ENCODE measurements around the gene NGF.
"Not testable (repeated sequence)": the region's sequence is repeated elsewhere in the genome, so short reads cannot be mapped to it uniquely, and the experiment has no call there.

NGF gene

DNA sequence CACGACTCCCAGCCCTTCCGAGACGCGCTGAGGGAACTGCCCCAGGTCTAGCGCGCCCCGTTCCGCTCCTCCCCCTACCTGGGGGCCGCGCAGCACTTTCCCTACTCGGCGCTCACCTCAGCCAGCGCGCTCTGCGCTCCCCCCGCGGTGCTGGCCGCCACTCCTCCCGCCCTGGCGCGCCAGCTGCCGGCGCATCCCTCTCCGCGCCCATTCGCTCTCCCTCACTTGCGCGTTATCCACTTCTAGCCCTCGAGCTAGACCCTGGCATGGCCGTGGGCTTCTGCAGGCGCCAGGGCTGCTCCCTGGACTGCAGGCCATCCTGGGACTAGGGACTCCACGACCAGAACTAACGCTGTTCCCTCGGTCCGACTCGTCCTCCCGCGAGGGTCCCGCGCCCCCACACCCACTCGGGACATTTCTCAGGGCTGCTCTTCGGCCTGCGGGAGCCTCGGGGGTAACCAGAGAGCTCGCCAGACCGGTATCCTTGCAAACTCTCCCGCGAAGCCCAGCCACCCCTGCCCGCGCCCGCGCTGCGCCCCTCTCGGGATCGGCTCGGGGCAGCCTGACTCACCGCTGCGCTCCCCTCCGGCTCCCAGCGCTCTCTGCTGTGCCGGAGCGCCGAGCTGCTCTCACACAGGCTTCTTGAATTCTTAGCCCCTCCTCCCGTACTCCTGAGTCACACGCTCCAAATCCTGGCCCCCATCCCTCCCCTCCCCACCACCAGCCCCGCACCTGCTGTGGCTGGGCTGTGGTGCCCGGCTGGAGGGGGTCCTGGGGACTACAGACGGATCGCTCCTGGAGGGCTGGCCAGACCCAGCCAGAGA, at the start of gene NGF:
NGF (minus strand) TSS at position 617 of the 824 bp plus-strand sequence. CDS start 51,454 bp downstream, outside the sequence.
- DNase-seq, result peak; percentile 13

DNA sequence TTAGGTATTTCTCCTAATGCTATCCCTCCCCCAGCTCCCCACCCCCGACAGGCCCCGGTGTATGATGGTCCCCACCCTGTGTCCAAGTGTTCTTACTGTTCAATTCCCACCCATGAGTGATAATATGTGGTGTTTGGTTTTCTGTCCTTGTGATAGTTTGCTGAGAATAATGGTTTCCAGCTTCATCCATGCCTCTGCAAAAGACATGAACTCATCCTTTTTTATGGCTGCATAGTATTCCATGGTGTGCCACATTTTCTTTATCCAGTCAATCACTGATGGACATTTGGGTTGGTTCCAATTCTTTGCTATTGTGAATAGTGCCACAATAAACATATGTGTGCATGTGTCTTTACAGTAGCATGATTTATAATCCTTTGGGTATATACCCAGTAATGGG, 45.4 kb upstream of the NGF start:
- not testable (repeated sequence) for DNase-seq

DNA sequence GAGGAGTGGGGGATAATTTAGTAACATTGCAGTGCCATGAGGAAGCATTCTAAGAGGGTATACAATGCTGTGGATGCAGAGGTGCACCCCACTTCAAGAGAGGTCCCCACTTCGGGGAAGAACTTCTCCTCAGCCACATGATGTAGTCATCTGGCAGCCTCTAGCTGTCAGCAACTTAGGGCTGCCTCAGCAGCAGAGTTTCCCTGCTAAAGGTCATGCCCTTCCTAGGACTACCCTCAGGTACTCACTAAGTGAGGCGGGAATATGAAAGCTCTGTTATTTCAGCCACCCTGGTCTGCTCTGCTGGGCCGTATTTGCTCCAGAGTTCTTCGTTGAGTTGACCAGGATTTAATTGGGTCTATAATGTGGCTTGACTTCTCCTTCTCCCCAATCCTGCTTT, 41.9 kb upstream of the NGF start:
- no peak for DNase-seq

DNA sequence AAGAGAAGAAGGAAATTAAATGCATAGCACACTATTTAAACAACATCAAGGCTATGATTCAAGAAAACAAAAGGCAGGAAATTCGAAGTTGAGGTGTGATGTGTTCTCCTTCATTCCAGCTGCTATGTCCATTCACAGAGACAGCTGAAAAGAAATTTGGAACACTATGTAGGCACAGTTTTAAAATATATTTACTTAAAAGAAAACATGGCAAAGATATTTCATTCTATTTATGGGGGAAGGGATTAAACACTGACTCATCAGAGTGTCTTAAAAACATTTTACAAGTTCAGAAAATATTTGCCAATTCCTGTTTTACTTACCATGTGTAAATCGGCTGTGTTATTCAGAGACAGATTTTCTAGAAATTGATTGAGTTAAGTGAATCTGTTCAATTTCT, 39.4 kb upstream of the NGF start:
- no peak for DNase-seq

DNA sequence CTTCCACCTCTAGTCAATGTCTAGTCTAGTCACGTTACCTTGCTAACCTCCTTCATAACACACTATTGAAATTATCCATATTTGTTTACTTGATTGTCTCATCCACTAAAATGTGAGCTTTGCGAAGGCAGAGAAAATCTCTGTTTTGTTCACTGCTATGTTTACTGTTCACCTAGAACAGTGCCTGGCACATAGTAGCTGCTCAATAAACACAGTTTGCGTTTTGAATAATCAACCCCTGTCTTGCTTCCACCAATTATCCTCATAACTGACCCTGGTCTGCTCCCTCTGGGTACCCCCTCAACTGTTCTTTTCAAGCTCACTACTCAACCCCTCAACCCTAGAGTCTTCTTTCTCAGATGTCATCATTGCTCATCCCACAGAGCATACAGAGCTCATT, 36.5 kb upstream of the NGF start:
- DNase-seq, result no peak

DNA sequence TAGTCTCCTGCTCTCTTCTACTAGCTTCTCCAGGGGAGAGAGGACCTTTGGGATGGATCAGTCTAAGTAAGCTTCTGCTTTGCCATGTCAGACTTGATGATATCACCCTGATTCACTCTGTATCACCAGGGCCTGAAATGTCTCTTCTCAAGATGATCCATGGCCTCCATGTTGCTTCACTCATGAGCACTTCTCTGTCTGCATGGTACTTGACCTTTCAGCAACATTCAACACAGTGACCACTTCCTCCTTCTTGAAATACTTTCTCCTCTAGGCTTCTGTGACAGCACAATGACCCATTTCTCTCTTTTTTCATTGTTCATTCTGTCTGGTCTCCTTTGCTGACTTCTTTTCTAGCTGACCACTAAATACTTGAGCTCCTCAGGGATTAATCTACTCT, 35.3 kb upstream of the NGF start:
- no peak for DNase-seq

DNA sequence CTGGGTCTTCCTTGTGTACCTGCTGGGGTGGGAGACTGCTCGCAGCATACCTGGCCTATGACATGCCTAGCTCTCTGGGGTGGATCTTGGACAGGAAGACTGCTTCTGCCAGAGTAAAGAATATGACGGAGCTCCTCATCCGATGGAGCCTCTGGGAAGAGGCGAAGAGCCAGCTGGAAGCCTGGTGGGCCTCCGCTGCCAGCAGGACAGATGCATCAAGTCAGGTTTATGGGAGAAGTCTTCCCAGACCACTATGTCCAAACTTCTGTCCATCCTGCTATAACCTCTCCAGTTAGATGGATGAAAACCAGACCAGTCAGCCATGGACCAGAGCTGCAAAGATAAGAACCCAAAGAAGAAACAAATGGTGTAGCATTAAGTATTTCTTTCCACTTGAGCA, 27.7 kb upstream of the NGF start:
- no peak for DNase-seq

DNA sequence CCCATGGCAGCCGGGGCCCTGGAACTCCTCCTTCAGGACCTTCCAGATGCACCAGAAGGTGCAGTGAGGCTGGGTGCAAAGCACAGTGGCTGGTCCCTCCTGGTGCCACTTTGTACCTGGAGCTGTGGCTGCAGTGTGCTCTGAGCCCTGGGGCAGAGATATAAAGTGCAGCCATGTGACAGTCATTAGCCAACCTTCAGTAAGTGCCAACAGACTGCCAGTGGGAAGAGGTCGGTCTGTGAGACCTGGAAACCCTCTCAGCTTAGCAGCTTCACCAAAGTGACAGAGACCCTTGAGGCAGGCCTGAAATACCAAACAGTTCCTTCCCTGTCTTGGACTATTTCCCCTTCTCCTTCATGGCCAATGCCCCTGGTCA, 26.7 kb upstream of the NGF start:
- no peak for DNase-seq

DNA sequence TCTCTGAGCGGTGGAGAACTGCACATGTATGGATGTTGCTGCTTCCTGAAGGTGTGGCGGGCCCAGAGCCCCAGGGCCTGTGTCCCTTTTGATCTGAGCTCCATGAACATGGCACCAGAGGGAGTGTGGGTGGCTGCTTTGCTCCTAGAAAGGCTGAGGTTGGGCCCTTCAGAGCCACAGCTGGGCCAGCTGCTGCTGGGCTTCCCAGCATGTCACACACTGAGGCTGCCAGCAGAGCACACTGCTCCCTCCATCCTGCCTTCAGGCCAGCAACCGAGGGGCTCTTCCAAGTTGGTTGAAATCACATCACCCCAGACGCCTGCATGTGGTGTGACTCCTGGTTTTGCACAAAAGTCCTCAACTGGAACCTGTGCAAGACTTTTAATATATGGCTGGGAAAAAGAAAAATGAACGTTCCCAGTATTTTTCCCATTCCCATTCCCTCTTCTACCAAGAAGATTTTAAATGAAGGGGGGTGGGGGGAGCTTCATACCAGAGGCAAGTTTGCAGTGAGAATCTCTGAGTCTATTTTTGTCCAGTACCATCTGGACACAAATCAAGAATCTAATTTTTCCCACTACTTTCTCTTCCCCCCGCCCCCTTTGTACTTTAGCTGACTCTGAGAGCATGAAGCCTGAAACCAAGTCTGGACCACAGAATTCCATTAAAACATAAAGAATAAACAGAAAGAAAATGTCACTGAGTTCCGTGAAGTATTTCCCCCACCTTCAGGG, 26.2 kb upstream of the NGF start:
- DNase-seq, result no peak

DNA sequence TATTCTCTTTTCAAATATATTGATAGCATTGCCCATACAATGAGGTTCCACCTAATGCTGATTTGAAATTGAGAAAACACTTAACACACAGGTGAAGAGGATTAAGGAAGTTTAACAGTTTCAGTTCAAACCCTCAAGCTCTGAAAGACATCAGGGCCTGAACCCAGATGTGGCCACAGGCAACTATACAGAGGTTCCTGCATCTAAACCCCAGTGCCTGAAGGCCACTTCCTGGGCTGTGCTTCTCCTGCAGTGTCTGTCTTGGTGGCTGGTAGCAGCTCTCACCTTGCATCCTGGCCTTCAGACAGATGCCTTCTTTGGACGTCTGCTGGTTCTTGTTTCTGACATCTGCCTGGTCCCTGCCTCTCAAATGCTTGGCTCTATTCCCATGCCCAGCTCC, 25.1 kb upstream of the NGF start:
- DNase-seq, result no peak

DNA sequence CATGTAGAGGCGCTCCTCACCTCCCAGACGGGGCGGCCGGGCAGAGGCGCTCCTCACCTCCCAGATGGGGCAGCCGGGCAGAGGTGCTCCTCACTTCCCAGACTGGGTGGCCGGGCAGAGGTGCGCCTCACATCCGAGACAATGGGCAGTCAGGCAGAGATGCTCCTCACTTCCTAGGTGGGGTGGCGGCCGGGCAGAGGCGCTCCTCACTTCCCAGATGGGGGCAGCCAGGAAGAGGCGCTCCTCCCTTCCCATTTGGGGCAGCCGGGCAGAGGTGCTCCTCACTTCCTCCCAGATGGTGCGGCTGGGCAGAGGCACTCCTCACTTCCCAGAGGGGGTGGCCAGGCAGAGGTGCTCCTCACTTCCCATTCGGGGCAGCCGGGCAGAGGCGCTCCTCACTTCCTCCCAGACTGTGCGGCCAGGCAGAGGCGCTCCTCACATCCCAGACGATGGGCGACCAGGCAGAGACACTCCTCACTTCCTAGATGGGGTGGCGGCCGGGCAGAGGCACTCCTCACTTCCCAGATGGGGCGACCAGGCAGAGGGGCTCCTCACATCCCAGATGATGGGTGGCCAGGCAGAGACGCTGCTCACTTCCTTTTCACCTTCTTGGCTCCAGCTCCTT, 22.6 kb upstream of the NGF start:
- DNase-seq, result not testable (repeated sequence)

DNA sequence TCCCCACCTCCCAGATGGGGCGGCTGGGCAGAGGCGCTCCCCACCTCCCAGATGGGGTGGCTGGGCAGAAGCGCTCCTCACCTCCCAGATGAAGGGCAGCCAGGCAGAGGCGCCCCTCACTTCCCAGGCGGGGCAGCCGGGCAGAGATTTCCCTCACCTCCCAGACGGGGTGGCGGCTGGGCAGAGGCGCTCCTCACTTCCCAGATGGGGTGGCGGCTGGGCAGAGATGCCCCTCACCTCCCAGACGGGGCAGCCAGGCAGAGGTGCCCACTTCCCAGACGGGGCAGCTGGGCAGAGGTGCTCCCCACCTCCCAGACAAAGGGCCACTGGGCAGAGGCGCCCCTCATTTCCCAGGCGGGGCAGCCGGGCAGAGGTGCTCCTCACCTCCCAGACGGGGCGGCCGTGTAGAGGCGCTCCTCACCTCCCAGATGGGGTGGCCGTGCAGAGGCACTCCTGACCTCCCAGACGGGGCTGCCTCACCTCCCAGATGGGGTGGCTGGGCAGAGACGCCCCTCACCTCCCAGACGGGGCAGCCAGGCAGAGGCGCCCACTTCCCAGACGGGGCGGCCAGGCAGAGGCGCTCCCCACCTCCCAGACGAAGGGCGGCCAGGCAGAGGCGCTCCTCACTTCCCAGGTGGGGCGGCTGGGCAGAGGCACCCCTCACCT, 21.9 kb upstream of the NGF start:
- not testable (repeated sequence) for DNase-seq

DNA sequence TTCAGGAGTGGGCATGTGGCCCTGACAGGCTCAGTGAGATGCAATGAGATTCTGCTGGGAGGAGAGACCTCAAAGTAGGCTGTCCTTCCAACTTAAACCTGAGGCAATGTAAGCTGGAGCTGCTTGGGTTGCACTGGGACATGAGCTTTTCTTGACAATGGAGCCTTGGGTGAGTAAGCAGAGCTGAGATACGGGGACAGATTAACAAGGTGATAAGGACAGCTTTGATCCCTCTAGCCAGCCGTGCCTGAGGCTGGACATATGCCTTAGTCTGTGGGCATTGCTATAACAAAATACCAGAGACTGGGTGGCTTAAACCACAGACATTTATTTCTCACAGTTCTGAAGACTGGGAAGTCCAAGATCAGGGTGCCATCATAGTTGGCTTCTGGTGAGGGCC, 18.3 kb upstream of the NGF start:
- DNase-seq, result no peak

DNA sequence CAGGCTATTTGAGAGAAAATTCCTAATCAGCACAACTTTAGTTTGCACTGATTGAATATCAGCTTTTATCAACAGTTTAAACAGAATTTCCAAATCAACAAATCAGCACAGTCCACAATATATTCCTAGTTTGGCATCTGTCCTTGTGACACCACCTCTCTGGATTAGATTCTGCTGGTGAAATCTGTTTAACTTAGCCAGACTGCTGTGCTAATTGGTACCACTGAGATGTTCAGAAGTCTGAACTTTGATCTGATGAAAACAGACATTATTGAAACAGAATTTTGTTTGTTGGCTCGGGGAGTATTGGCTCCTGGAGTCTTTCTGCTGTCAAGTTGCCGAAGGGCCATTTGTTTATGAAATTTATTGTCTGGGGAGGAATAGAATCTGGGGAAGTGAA, 17.0 kb upstream of the NGF start:
- no peak for DNase-seq

DNA sequence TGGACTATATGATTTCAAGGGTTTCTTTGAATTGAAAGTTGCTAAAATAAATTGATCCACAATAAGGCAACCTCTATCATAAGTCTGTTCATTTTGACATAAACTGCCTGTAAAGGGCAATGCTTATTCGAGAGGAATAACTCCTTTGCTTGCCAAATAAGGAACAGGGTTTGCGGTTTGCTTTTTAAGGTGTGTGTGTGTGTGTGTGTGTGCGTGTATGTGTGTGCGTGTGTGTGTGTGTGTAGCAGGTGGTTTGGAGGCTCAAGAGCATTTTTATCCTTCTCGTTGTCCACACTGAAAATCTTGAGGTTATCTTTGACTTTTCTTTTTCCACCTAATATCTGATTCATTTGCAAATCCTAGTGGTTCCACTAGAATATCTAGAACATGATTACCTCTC, 13.1 kb upstream of the NGF start:
- DNase-seq, result no peak

DNA sequence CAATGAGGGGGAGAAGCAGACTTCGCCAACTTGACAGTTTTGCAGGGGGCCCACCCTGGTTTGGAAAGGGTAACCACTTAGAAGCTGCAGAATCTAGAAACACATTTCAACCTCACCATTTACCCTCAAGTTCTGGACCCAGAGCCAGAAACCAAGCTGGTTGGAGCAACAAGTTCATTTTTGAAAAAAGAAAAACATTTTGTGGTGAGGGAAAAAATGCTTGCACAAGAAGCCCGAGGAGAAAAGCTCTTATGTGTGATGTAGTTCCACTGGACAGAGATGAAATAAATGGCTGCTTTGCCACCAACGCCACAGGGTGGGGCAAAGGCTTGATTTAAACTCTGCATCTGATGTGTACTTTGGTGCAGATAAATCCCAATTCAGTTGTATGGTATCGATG, 10.6 kb upstream of the NGF start:
- DNase-seq, result no peak

DNA sequence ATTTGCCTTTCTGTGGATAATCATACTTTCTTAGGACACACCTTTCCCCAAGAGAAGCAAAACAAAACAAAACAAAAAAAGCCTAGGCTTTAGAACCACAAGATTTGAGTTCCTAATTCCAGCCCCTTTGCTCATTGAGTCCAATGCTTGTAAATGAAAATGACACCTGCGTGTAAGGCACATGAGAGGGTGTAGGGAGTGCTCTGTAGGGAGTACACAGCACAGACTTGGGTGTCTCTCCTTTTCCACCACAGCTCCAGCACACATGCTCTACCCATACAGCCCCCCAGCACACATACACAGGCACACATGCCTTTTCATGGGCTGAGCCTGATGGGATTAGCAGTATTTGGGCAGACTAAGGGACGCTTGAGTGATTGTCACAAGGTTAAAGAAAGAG, 9.2 kb upstream of the NGF start:
- DNase-seq, result no peak

DNA sequence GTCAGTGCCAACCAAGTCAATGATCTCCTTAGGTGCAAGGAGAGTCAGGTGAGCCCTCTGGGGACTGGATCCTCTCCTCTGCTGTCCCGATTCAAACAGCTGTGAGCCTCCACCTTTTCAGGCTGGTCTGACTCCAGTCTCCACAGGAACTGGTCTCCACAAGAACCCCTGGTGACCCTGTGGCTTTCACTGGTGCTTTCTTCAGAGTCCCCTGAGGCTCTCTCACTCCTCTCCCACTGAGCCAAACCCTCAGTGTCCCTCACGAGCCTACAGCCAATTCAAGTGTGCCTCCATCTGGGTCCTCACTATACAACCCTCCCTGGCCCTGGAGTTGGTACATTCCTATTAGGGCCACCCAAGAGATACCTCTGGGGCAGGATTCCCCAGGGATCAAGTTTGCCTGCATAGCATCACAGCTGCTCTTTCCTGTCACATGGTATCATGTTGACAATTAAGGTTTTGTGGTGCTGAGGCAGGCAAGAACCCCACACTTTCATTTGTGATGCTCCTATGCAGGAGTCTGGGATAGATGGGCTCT, 5.2 kb upstream of the NGF start:
- no peak for DNase-seq

DNA sequence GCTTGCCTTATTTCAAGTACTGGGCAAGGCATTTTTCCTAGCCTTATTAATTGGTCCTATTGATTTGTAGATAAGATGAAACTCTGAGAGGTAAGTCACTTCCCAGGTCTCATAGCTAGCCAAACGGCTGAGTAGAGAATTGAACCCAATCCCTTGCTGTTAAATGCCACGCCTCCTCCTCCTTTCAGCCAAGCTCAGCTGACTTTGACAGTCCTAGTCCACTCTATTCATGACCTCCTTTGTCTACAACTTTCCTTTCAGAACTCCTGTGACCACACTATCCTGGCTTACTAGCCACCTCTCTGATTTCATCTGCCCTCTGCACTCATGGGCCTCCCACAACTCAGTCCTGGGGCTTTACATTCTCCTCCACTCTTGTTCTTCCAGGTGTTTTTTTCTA, 3.9 kb upstream of the NGF start:
- DNase-seq, result no peak

DNA sequence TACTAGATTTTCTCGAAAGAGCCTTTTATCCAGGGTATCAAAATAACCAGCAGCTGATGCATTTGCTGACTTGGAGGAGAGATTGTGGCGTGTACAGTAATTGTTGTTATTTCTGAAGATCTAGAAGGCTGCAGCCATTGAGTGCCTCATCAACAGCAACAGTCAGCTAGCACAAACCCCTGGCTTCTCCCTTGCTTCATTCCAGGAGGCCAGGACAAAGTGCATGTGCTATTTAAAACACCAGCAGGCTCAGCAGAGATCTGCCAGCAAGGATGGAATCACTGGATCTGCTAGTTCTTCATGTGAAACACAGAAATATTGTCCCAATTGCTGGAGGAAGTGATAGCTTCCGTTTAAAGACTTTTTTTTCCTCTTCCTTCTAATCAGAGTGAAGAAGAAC, 2.8 kb upstream of the NGF start:
- DNase-seq, result no peak

DNA sequence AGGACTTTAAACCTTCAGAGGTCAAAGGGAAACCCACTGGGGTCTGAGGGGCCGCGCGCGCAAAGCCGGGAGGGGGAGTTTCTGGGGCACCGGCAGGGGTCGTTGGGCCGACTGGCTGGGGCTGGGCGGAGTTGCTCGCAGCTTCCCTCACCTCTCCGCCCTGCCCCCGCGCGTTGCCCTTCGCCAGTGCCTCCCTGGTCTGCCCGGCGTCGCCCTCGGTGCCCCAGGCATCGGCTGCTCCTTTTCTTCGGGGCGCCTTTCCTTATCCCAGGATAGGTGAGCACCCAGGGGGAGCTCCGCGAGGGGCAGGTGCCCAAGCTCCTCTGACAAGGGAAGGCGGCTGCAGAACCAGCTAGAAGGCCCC, 390 bp upstream of the NGF start:
- DNase-seq, result no peak

DNA sequence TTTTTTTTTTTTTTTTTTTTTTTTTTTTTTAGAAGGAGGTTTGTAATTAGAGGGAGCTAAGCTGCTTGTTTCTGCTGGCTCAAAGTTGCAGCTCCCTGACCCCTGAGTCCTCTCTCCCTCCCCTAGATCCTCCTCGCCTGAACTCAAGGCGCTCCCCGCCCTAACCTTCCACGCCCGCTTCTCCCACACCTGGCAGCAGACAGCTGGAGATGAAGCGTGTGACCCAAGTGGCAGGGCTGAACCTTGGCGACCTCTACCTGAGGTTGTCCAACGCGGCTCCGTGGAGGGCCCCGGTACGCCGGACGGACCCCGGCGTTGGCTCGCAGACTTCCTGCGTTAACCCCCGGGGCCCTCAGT, 795 bp downstream of the NGF start:
- no peak for DNase-seq

DNA sequence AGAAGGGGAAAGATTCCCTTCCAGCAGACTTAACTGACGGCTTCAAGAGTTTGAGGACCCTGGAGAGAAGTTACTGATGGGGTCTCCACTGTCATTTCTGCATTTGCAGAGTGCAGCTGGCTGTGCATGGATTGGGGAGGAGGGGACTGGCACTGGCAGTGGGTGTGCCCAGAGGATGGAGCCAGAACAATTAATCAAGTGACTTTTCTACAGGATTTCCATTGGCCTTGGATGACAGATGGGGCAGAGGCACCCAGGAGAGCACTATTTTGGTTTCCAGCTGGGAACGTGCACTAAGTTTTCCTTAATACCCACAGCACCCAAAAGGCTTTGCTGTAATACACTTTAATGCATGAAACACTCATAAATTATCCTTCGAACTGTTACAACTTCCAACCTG, 1.3 kb downstream of the NGF start:
- DNase-seq, result no peak

Measured in NCI-H345 (cell line).